DMS153 (cell line): ENCODE data around the gene CEP170B.
"Not testable (repeated sequence)": the region's sequence is repeated elsewhere in the genome, so short reads cannot be mapped to it uniquely, and the experiment has no call there.

Experiments
- DNase-seq: peaks from one replicate; lab custom pipeline; 2025; lab: John Stamatoyannopoulos, UW

CEP170B gene

GRCh38 chr14:104879983-104880565 is 15.0 kb downstream of the CEP170B start:
- no peak for DNase-seq

DNA sequence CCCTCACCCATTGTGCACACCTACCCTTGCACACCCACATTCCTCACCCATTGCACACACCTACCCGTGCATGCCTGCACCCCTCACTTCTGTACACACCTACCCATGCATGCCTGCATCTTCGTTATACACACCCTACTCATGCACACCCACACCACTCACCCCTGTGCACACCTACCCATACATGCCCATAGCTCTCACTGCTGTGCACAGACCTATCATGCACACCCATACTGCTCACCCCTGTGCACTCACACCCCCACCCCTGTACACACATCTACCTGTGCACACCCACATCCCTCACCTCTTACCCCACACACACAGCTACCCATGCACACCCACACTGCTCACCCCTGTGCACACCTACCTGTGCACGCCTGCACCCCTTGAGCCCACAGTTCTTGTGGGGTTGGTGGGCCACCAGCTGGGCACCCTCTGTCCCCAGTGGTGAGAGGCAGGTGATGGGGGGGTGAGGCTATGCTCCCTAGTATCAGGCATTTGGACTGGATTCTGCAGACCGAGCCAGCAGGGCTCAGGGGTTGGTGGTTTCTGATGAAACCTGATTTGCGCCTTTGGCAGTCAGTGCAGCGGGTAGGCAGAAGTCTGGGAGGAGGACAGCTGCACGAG is 15.6 kb downstream of the CEP170B start:
- DNase-seq = no peak

DNA sequence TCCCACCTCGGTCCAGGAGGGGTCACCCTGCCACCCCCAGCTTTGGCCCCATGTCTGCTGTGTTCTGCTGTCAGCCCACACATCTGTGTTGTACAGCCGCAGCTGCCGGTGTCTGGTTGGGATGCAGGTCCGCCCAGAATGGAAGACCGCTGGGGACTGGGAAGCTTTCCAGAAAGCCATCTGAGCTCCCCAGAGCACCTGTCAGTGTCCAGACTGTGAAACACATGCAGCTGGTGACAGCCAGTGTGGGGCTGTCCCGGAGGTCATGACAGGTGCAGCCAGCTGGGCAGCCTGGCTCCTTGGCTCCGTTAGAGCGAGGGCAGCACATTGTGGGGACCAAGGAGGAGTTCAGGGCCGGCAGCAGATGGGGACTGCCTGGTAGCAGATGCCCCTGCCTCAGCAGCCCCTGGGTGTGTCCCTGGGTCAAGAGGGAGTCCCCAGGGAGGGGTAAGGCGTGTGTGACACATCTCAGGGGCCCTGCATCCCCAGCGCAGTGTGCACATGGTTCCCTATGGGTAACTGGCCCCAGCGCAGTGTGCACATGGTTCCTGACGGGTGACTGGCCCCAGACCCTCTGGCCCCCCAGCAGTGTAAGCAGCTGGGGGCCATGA is 16.4 kb downstream of the CEP170B start:
- DNase-seq = peak; percentile 7

DNA sequence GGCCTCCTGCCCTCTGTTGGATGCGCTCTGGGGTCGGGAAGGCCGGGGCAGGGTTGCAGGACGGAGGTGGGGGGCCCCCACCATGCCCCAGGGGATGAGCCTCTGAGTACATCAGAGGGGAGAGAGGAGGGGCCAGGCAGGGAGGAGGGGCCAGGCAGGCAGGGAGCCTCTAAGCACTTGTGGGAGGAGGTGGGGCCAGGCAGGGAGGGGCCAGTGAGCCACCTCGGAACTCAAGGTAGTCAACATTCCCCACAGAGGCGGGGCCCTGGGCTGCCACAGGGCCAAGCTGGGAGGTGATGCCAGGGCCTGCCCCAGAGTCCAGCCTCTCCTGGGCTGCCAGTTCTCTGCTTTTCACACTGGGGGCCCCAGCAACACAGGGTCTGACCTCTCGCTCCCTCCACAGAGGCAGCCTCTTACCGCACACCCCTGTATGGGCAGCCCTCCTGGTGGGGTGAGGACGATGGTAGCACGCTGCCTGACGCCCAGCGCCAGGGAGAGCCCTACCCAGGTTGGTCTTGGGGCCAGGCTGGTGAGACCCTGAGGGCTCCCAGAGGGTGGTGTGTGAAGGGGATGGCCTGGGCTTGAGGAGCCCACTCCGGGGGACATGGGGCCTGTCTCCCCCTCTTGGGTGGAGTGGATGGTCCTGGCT is 17.4 kb downstream of the CEP170B start:
- no peak for DNase-seq

DNA sequence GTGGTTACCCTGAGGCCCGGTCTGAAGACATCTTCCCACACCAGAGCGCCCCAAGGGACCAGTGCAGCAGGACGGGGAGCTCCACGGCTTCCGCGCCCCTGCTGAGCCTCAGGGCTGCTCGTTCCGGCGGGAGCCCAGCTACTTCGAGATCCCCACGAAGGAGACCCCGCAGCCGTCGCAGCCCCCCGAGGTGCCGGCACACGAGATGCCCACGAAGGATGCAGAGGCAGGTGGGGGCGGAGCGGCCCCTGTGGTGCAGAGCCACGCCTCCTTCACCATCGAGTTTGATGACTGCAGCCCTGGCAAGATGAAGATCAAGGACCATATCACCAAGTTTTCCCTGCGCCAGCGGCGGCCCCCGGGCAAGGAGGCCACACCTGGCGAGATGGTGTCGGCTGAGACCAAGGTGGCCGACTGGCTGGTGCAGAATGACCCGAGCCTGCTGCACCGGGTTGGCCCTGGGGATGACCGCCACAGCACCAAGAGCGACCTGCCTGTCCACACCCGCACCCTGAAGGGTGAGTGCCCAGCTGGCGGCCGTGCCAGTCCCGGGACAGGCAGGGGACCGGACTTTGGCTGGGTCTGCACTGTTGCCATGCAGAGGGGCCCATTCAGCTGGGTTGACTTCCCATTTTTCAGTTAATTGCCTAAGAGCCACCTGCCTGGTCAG is 18.1 kb downstream of the CEP170B start:
- no peak for DNase-seq

GRCh38 chr14:104883681-104884361 is 18.8 kb downstream of the CEP170B start:
- no peak for DNase-seq

DNA sequence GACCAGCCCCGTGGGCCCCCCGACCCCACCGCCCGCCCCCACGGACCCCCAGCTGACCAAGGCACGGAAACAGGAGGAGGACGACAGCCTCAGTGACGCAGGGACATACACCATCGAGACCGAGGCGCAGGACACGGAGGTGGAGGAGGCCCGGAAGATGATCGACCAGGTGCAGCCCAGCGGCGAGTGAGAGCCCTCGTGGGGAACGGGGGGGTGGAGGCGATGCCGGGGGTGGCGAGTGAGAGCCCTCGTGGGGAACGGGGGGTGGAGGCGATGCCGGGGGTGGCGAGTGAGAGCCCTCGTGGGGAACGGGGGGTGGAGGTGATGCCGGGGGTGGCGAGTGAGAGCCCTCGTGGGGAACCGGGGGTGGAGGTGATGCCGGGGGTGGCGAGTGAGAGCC is 19.3 kb downstream of the CEP170B start:
- DNase-seq = not testable (repeated sequence)

- DNase-seq = no peak
These were observed 20.2 kb downstream of the CEP170B start for GRCh38 chr14:104885031-104885972.

DNA sequence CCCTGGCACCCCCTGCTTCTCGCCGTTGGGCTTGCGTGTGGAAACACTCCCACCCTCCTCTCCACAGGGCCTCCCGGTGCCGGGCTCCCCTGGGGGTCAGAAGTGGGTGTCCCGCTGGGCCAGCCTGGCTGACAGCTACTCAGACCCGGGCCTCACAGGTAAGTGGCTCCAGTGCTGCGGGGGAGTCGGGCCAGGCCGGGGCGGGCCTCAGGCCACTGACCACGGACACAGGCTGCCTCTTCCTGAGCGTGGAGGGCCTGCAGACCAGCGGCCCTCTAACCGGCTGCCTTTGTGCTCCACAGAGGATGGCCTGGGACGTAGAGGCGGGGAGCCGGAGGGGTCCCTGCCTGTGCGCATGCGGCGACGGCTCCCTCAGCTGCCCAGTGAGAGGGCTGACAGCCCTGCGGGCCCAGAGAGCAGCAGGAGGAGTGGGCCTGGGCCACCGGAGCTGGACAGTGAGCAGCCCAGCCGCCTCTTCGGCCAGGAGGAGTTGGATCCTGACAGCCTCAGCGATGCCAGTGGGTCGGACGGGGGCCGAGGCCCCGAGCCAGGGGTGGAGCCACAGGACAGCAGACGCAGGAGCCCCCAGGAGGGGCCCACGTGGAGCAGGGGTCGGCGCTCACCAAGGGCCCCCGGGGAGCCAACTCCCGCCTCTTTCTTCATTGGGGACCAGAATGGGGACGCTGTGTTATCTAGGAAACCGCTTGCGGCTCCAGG is 21.1 kb downstream of the CEP170B start:
- no peak for DNase-seq

- no peak for DNase-seq
These were observed 21.9 kb downstream of the CEP170B start for GRCh38 chr14:104886690-104887622.

DNA sequence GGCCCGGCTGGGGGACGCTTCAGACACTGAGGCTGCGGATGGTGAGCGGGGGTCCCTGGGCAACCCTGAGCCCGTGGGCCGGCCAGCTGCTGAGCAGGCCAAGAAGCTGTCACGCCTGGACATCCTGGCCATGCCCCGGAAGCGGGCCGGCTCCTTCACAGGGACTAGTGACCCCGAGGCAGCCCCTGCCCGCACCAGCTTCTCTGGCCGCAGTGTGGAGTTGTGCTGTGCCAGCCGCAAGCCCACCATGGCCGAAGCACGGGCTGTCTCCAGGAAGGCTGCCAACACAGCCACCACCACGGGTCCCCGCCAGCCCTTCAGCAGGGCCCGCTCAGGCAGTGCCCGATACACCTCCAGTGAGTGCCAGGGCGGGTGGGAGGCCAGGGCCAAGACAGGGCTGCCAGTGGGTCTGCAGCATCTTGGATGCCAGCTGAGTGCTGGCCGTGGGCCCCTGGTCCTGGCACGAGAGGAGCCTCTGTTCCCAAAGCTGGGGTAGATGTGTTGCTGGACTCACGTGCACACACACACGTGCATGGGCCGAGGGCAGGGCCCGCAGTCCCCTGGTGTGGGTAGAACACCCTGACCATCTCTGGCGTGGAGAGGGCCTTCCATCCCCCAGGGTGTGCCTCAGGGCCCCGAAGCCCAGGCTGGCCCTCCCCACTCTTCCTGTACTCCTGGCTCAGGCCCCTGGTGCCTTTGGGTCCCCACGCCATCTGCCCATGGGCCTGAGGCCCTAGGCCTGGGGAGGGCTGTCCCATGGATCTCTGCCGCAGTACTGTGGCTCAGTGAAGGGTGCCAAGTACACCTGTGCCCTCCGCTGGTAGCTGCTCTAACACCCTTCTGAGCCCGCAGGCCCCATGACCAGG is 22.8 kb downstream of the CEP170B start:
- no peak for DNase-seq

DNA sequence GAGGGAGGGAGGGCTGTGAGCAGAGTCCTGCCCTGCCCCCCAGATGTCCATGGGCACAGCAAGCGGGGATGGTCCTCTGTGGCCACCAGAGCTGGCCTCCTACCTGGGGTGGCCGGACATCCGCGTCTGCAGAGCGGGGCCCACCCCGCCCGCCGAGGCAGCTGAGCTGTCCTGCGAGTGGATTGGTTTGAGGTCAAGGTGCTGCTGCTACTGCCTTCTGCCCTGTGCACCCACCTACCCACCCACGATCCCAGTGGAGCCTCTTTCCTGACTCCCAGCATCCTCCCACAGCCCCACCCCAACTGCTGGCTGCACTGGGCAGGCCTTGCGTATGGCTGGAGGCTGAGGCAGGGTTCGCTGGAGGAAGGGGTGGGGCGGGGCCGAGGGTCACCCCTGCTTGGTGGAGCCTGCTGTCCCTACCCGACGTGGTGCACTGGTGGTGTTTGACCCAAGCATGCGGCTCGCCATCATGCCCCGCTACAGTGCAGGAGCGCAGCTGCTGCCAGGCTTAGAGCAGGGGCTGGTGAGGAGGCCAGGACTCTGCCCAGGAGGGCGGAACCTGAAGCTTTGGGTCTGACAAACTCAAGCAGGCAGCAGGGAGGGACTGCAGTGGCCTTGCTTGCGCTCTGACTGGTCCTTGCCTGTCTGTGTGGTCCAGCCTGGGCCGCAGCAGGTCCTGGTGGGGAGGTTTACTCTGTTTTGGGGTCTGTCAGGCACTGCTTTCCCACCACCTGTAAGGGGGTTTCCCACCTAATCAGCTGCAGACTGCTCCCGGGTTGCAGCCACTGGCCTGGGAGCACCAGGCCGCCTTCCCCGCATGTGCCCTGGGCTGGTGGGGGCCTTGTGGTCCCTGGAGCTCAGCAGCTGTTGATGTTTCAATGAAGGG is 23.7 kb downstream of the CEP170B start:
- no peak for DNase-seq

DNA sequence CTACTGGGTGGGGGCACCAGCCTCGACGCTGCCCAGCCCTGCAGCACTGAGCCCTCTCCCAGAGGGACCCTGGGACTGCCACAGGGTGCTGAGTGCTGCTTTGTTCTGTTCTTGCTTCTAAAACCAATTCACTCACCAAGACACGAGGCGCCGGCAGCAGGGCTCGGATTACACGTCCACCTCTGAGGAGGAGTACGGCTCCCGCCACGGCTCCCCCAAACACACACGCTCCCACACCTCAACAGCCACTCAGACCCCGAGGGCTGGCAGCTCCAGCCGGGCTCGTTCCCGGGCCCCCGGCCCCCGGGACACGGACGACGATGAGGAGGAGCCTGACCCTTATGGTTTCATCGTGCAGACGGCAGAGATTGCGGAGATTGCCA is 24.3 kb downstream of the CEP170B start:
- DNase-seq = no peak

GRCh38 chr14:104890292-104890691 is 25.2 kb downstream of the CEP170B start:
- not testable (repeated sequence) for DNase-seq

DNA sequence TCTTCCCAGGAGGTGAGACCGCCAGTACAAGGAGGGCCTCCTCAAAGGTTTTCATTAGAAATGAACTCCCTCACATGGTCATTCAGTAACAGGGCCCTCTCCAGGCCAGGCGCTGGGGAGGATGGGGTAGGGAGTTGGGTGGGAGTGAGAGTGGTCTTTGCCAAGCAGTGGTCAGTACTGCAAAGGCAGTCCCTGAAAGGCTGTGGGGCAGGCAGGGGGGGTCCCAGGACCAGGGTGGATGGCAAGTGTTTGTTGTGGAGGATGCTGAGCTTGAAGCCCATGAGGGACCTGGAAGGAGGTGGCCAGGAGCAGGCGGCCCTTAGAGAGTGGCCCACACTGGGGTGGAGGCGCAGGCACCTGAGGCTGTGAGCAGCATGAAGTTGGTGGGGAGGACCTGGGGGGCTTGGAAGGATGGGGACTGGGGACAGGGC is 26.1 kb downstream of the CEP170B start:
- DNase-seq = no peak

GRCh38 chr14:104891664-104892530 is 26.8 kb downstream of the CEP170B start:
- DNase-seq = no peak
